ENCODE results near the gene INAFM2. TPM values are rescaled to one million over a fixed set of nuclear protein-coding genes. Genes with fewer than 3 reads are reported as not detected.

Gene INAFM2
- total RNA-seq, 2 experiments from 2014 or later, result 6.7 to 7.4 TPM

DNA sequence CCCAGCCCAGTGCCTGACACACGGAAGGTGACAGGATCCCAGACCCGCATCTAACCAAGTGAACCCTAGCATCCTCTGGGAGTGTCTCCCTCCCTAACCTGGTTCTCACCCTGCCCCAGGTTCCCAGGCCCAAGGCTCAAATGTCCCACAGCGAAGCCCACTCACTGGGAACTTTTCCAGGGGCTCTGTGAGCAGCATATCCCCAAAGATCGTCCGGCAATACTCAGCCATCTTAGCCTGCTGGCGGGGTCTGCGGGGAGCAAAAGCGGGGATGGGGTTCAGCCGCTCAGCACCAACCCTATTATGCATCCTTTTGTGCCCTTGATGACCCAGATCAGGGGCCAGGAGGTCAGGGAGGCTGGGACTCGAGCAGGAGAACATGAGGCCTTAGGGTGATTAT is 26.1 kb upstream of the INAFM2 start:
- no peak for DNase-seq
- ChIA-PET CTCF (interaction anchor here (1.0 to 1.5 kb wide), 3 partner anchors 11 to 23 kb away, joined by 3 to 4 read pairs (median 3); no protein-coding TSS in a partner anchor), POLR2A (no interaction called here)
- Mint-ChIP-seq H3K27me3 (no peaks in the 10 kb centered on the region), H3K4me1 (ENCODE audit: low read depth) (no peaks in the 10 kb centered on the region), H3K4me3 (no peak overlapping the region), H3K9me3 (peaks cover 8% of the 10 kb centered on the region), H3K27ac (no peak overlapping the region), H3K36me3 (peaks cover 33% of the 10 kb centered on the region)
- intact Hi-C loops (cut with micrococcal nuclease), result no loop called here

- CTCF ChIA-PET, result interaction anchor here (0.9 to 1.5 kb wide), 3 partner anchors 10 to 23 kb away, joined by 3 to 4 read pairs (median 4); no protein-coding TSS in a partner anchor
- intact Hi-C loops (cut with micrococcal nuclease), result no loop called here
Measured at GRCh38 chr15:40298216-40298935, 25.1 kb upstream of the INAFM2 start.

DNA sequence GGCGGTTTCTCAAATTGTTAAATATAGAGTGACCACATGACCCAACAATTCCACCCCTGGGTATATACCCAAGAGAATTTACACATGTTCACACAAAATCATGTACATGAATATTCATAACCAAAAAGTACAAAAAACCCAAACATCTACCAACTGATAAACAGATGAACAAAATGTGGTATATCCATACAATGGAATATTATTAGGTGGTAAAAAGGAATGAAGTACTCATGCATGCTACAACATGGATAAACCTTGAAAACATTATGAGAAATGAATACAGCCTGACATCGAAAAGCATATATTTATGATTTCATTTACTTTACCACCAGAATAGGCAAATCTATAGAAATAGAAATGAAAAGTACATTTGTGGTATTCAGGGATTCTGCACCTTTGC is 23.1 kb upstream of the INAFM2 start:
- Mint-ChIP-seq H3K36me3 (peaks cover 38% of the 10 kb centered on the region), H3K27ac (no peak overlapping the region), H3K4me1 (ENCODE audit: low read depth) (no peaks in the 10 kb centered on the region), H3K9me3 (peaks cover 8% of the 10 kb centered on the region), H3K27me3 (no peaks in the 10 kb centered on the region), H3K4me3 (no peak overlapping the region)
- intact Hi-C loops (cut with micrococcal nuclease), result loop anchor here (10.0 kb wide), 1 partner anchor 516 kb away; the partner anchor contains the start of gene FSIP1
- POLR2A ChIA-PET, result no interaction called here
- no peak for DNase-seq
- CTCF ChIA-PET, result interaction anchor here (0.6 to 23.9 kb wide), 4 partner anchors 10 to 301 kb away, joined by 3 to 500 read pairs (median 8); no protein-coding TSS in a partner anchor

More at GRCh38 chr15:40298216-40298935, 25.1 kb upstream of the INAFM2 start:
- H3K36me3 Mint-ChIP-seq, result peaks cover 36% of the 10 kb centered on the region
- no peaks in the 10 kb centered on the region for H3K27me3 Mint-ChIP-seq
- no peak overlapping the region for H3K27ac Mint-ChIP-seq
- POLR2A ChIA-PET, result interaction anchor here (1.1 kb wide), 1 partner anchor 11 kb away, joined by 3 read pairs; no protein-coding TSS in a partner anchor
- H3K4me3 Mint-ChIP-seq, result no peak overlapping the region
- no peak for DNase-seq
- peaks cover 8% of the 10 kb centered on the region for H3K9me3 Mint-ChIP-seq
- no peaks in the 10 kb centered on the region for H3K4me1 Mint-ChIP-seq (ENCODE audit: low read depth)

DNA sequence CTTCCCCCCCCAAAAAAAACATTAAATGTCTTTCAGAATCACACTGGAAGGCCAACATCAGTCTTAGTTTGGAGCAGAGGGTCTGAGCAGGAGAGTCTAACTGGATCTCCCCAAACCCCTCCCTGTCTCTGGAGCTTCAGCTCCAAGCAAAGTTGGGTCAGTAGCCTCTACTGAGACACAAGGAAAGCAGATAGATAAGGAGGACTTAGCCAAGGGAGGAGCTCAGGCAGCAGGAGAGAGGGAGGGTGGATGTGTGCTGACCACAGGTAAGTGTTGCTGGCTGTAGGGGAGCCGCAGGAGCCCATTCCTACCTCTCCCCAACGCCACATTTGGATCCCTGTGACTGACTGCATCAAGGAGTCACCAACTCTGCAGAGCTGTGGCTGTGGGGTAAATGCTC is 22.7 kb upstream of the INAFM2 start:
- H3K4me1 Mint-ChIP-seq (ENCODE audit: low read depth), result peaks cover 2% of the 10 kb centered on the region
- H3K27ac Mint-ChIP-seq, result no peak overlapping the region
- intact Hi-C loops (cut with micrococcal nuclease), result loop anchor here (10.0 kb wide), 1 partner anchor 516 kb away; the partner anchor contains the start of gene FSIP1
- ChIA-PET POLR2A (no interaction called here), CTCF (interaction anchor here (0.6 to 23.9 kb wide), 5 partner anchors 9 to 302 kb away, joined by 3 to 500 read pairs (median 4); no protein-coding TSS in a partner anchor)
- no peaks in the 10 kb centered on the region for H3K27me3 Mint-ChIP-seq
- H3K36me3 Mint-ChIP-seq, result peaks cover 38% of the 10 kb centered on the region
- DNase-seq, result no peak
- no peak overlapping the region for H3K4me3 Mint-ChIP-seq
- peaks cover 8% of the 10 kb centered on the region for H3K9me3 Mint-ChIP-seq

GRCh38 chr15:40301467-40302179 is 21.9 kb upstream of the INAFM2 start:
- Mint-ChIP-seq H3K27me3 (no peaks in the 10 kb centered on the region), H3K36me3 (peaks cover 38% of the 10 kb centered on the region), H3K4me1 (ENCODE audit: low read depth) (peaks cover 10% of the 10 kb centered on the region), H3K4me3 (no peak overlapping the region), H3K9me3 (peaks cover 8% of the 10 kb centered on the region), H3K27ac (no peak overlapping the region)
- CTCF ChIA-PET, result interaction anchor here (0.7 to 23.9 kb wide), 4 partner anchors 8 to 36 kb away, joined by 3 to 500 read pairs (median 8); no protein-coding TSS in a partner anchor
- intact Hi-C loops (cut with micrococcal nuclease), result loop anchor here (10.0 kb wide), 1 partner anchor 517 kb away; the partner anchor contains the start of gene FSIP1
- DNase-seq, result no peak
- POLR2A ChIA-PET, result no interaction called here

- no peak overlapping the region for H3K4me3 Mint-ChIP-seq
- CTCF ChIA-PET, result interaction anchor here (2.6 to 23.9 kb wide), 2 partner anchors 8 to 26 kb away, joined by 11 to 500 read pairs; no protein-coding TSS in a partner anchor
- DNase-seq, result no peak
- H3K9me3 Mint-ChIP-seq, result peaks cover 8% of the 10 kb centered on the region
- POLR2A ChIA-PET, result no interaction called here
- no peaks in the 10 kb centered on the region for H3K27me3 Mint-ChIP-seq
- intact Hi-C loops (cut with micrococcal nuclease), result loop anchor here (10.0 kb wide), 1 partner anchor 518 kb away; the partner anchor contains the start of gene FSIP1
- peaks cover 11% of the 10 kb centered on the region for H3K4me1 Mint-ChIP-seq (ENCODE audit: low read depth)
- H3K27ac Mint-ChIP-seq, result no peak overlapping the region
- H3K36me3 Mint-ChIP-seq, result peaks cover 37% of the 10 kb centered on the region
Measured at GRCh38 chr15:40302288-40302886, 21.1 kb upstream of the INAFM2 start.

- Mint-ChIP-seq H3K9me3 (peaks cover 8% of the 10 kb centered on the region), H3K4me3 (no peak overlapping the region), H3K27me3 (no peaks in the 10 kb centered on the region), H3K27ac (no peak overlapping the region), H3K36me3 (peaks cover 37% of the 10 kb centered on the region), H3K4me1 (ENCODE audit: low read depth) (peaks cover 11% of the 10 kb centered on the region)
- intact Hi-C loops (cut with micrococcal nuclease), result loop anchor here (10.0 kb wide), 1 partner anchor 518 kb away; the partner anchor contains the start of gene FSIP1
- DNase-seq, result no peak
- ChIA-PET CTCF (interaction anchor here (1.4 to 23.9 kb wide), 2 partner anchors 20 to 27 kb away, joined by 4 to 500 read pairs; partner anchors contain the start of gene INAFM2), POLR2A (no interaction called here)
Measured at GRCh38 chr15:40302981-40303380, 20.5 kb upstream of the INAFM2 start.

DNA sequence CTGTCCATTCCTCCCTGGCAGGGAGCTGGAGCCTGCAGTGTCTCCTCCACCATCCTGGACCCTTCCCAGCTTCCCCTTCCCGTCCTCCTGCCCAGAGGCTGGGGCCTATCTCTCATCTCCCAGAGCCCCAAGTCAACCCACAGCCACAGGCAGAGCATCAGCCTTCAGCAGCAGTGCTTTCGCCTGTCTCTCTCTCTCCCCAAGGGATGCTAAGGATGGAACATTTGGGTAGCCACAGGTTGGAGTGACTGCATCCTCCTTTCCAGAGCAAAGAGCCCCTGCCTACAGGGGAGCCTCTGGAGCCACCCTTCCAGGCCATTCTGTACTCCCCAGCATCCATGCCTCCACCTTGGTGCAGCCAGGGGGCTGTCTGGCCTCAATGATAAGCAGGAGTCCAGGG is 19.9 kb upstream of the INAFM2 start:
- Mint-ChIP-seq H3K4me3 (no peak overlapping the region), H3K4me1 (ENCODE audit: low read depth) (peaks cover 13% of the 10 kb centered on the region), H3K27ac (no peak overlapping the region), H3K9me3 (peaks cover 8% of the 10 kb centered on the region), H3K36me3 (peaks cover 37% of the 10 kb centered on the region), H3K27me3 (no peaks in the 10 kb centered on the region)
- intact Hi-C loops (cut with micrococcal nuclease), result loop anchor here (10.0 kb wide), 1 partner anchor 519 kb away; the partner anchor contains the start of gene FSIP1
- ChIA-PET POLR2A (no interaction called here), CTCF (interaction anchor here (1.4 to 23.9 kb wide), 2 partner anchors 20 to 27 kb away, joined by 4 to 500 read pairs; partner anchors contain the start of gene INAFM2)
- no peak for DNase-seq

- peaks cover 5% of the 10 kb centered on the region for H3K9me3 Mint-ChIP-seq
- POLR2A ChIA-PET, result interaction anchor here (1.0 kb wide), 1 partner anchor 10 kb away, joined by 3 read pairs; no protein-coding TSS in a partner anchor
- CTCF ChIA-PET, result interaction anchor here (1.0 to 23.9 kb wide), 4 partner anchors 13 to 39 kb away, joined by 3 to 500 read pairs (median 54); partner anchors contain the start of gene CCDC9B
- H3K27ac Mint-ChIP-seq, result no peak overlapping the region
- peaks cover 29% of the 10 kb centered on the region for H3K4me1 Mint-ChIP-seq (ENCODE audit: low read depth)
- no peak for DNase-seq
- peaks cover 23% of the 10 kb centered on the region for H3K36me3 Mint-ChIP-seq
- H3K4me3 Mint-ChIP-seq, result no peak overlapping the region
- intact Hi-C loops (cut with micrococcal nuclease), result loop anchor here (10.0 kb wide), 1 partner anchor 520 kb away; the partner anchor contains the start of gene FSIP1
- H3K27me3 Mint-ChIP-seq, result no peaks in the 10 kb centered on the region
Measured at GRCh38 chr15:40305281-40305680, 18.2 kb upstream of the INAFM2 start.

DNA sequence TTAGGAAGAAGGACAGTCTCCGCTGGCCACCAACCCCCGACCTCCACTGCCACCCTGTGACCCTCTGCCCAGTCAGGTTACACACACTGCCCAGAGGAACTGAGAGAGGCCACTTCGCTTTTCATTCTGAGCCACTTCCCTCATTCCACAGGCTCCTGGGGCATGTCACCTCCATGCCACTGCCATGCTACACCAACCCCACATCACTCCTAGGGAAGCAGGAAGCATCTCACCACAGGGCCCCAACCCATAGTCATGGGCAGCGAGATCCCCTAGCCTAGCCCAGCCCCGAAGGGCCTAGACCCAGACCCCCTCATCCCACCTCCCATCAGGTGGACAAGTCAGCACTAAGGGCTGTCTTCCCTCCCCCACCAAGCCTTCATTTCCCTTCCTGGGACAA is 17.1 kb upstream of the INAFM2 start:
- peaks cover 15% of the 10 kb centered on the region for H3K36me3 Mint-ChIP-seq
- peaks cover 29% of the 10 kb centered on the region for H3K4me1 Mint-ChIP-seq (ENCODE audit: low read depth)
- peak overlapping the region; percentile 96 for H3K4me3 Mint-ChIP-seq
- no peaks in the 10 kb centered on the region for H3K9me3 Mint-ChIP-seq
- DNase-seq, result no peak
- ChIA-PET CTCF (interaction anchor here (0.9 to 23.9 kb wide), 13 partner anchors 13 to 261 kb away, joined by 3 to 500 read pairs (median 12); partner anchors contain the start of genes ANKRD63, BMF, CCDC9B and INAFM2), POLR2A (interaction anchor here (0.5 to 2.6 kb wide), 4 partner anchors 16 to 1761 kb away, joined by 3 to 13 read pairs (median 4); partner anchors contain the start of gene INAFM2)
- H3K27ac Mint-ChIP-seq, result peak overlapping the region; percentile 97
- H3K27me3 Mint-ChIP-seq, result no peaks in the 10 kb centered on the region
- intact Hi-C loops (cut with micrococcal nuclease), result loop anchor here (10.0 kb wide), 1 partner anchor 522 kb away; the partner anchor contains the start of gene FSIP1

GRCh38 chr15:40306908-40307307 is 16.6 kb upstream of the INAFM2 start:
- ChIA-PET POLR2A (interaction anchor here (0.5 to 2.6 kb wide), 8 partner anchors 16 to 1761 kb away, joined by 3 to 13 read pairs (median 4); partner anchors contain the start of genes BAHD1 and INAFM2), CTCF (interaction anchor here (0.6 to 23.9 kb wide), 21 partner anchors 12 to 261 kb away, joined by 3 to 500 read pairs (median 8); partner anchors contain the start of genes ANKRD63, BMF, CCDC9B and INAFM2)
- Mint-ChIP-seq H3K36me3 (peaks cover 9% of the 10 kb centered on the region), H3K27ac (peak overlapping the region; percentile 97), H3K4me1 (ENCODE audit: low read depth) (peaks cover 29% of the 10 kb centered on the region), H3K4me3 (peak overlapping the region; percentile 96), H3K27me3 (no peaks in the 10 kb centered on the region), H3K9me3 (no peaks in the 10 kb centered on the region)
- DNase-seq, result peak; percentile 22
- intact Hi-C loops (cut with micrococcal nuclease), result loop anchor here (10.0 kb wide), 1 partner anchor 522 kb away; the partner anchor contains the start of gene FSIP1

Data from activated CD4-positive, alpha-beta memory T cell treated with anti-CD3 and anti-CD28 coated beads for 36 hours (primary cell).